Activated T-cell treated with anti-CD3 and anti-CD28 coated beads for 4 hours (primary cell): ENCODE results near the gene PPP2R2C.

ENCODE experiments used
- DNase-seq: peaks from one replicate; pipeline ENCODE4 v3.0.0-alpha.2; 2020

Gene PPP2R2C

GRCh38 chr4:6493658-6494304 lies 21.4 kb upstream of the PPP2R2C start:
- DNase-seq: no peak

- no peak for DNase-seq
Observed at GRCh38 chr4:6492861-6493657, 20.6 kb upstream of the PPP2R2C start.

- no peak for DNase-seq
Observed at GRCh38 chr4:6492027-6492590, 19.7 kb upstream of the PPP2R2C start.

- no peak for DNase-seq
Observed at GRCh38 chr4:6491235-6491634, 18.8 kb upstream of the PPP2R2C start.

GRCh38 chr4:6489927-6490326 lies 17.5 kb upstream of the PPP2R2C start:
- DNase-seq: no peak

GRCh38 chr4:6487466-6487865 lies 15.1 kb upstream of the PPP2R2C start:
- DNase-seq: no peak

GRCh38 chr4:6480534-6481088 lies 8.2 kb upstream of the PPP2R2C start:
- DNase-seq: no peak

GRCh38 chr4:6478546-6479220 lies 6.3 kb upstream of the PPP2R2C start:
- DNase-seq: no peak

- DNase-seq: no peak
Observed at GRCh38 chr4:6476893-6477292, 4.5 kb upstream of the PPP2R2C start.

GRCh38 chr4:6475492-6476020 lies 3.1 kb upstream of the PPP2R2C start:
- no peak for DNase-seq

GRCh38 chr4:6474705-6475457 lies 2.5 kb upstream of the PPP2R2C start:
- no peak for DNase-seq

GRCh38 chr4:6474053-6474568 lies 1.7 kb upstream of the PPP2R2C start:
- no peak for DNase-seq

- no peak for DNase-seq
Observed at GRCh38 chr4:6473264-6474052, 1.0 kb upstream of the PPP2R2C start.

- DNase-seq: no peak
Observed at GRCh38 chr4:6472008-6472386, 417 bp downstream of the PPP2R2C start.

- no peak for DNase-seq
Observed at GRCh38 chr4:6471307-6472007, 957 bp downstream of the PPP2R2C start.

GRCh38 chr4:6470502-6471306 lies 1.7 kb downstream of the PPP2R2C start:
- DNase-seq: no peak

GRCh38 chr4:6469898-6470501 lies 2.4 kb downstream of the PPP2R2C start:
- no peak for DNase-seq

- DNase-seq: no peak
Observed at GRCh38 chr4:6469144-6469543, 3.3 kb downstream of the PPP2R2C start.

GRCh38 chr4:6468376-6468775 lies 4.0 kb downstream of the PPP2R2C start:
- DNase-seq: no peak
